AG09319 (cell line): ENCODE results near the gene SIK2.

Source experiments
- DNase-seq: peaks from one replicate; pipeline ENCODE4 v3.0.0-alpha.2; 2010; ENCODE audit warnings: low read depth; ENCODE audit errors: extremely low read depth
- TF ChIP-seq, protein P1 (sequence below): IDR thresholded peaks from 2 replicates; pipeline ENCODE4 v1.5.1; 2011; ENCODE audit warnings: low read depth, mild to moderate bottlenecking, inconsistent platforms, low read length, moderate library complexity

Gene SIK2

DNA sequence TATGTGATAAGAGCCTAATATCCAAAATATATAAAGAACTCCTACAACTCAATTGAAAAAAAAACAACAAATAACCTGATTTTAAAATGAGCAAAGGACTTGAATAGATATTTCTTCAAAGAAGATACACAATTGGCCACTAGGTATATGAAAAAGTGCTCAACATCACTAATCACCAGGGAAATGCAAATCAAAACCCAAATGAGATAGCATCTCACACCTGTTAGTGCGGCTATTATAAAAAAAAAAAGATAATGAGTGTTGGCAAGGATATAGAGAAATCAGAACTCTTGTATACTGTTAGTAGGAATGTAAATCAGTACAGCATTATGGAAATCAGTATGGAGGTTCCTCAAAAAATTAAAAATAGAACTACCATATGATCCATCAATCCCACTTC lies 5.9 kb upstream of the SIK2 start:
- no peak for DNase-seq
- TF ChIP-seq, protein P1, sequence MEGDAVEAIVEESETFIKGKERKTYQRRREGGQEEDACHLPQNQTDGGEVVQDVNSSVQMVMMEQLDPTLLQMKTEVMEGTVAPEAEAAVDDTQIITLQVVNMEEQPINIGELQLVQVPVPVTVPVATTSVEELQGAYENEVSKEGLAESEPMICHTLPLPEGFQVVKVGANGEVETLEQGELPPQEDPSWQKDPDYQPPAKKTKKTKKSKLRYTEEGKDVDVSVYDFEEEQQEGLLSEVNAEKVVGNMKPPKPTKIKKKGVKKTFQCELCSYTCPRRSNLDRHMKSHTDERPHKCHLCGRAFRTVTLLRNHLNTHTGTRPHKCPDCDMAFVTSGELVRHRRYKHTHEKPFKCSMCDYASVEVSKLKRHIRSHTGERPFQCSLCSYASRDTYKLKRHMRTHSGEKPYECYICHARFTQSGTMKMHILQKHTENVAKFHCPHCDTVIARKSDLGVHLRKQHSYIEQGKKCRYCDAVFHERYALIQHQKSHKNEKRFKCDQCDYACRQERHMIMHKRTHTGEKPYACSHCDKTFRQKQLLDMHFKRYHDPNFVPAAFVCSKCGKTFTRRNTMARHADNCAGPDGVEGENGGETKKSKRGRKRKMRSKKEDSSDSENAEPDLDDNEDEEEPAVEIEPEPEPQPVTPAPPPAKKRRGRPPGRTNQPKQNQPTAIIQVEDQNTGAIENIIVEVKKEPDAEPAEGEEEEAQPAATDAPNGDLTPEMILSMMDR = no peak

DNA sequence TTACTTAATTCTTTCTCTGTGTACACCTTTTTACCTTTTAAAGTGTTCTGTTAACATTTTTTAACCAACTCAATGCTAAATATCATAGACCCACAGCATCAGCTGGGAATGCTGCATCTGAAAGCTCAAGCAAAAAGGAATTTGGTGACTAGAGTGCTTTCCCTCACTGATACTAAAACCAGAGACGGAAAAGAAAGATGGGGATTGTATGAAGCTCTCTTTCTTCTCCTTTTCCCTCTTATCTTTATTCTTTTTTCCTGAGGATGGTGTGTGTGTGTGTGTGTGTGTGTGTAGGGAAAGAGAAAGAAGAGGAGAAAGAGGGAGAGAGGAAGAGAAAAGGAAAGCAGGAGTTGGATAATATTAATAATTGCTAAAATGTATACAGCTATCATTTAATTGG lies 4.1 kb upstream of the SIK2 start:
- TF ChIP-seq, protein P1 = no peak
- DNase-seq = no peak

DNA sequence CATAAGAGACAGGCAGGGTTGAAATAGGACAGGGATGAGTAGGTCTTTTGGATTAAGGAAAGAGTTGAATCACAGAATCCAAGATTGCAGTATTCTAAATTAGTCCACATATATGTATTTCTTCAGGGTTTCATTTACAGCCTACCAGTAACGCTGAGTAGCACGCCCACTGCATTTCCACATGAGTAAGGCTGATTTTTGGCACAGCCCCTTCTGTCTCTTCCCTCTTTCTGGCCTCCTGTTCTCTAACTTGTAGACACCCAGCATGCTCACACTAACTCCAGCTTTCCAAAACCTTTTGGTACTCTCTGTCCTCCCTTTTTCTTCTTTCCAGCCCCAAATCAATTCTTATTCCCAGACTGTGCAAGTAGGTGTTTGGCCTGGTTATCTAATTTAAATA lies 3.7 kb upstream of the SIK2 start:
- no peak for DNase-seq
- TF ChIP-seq, protein P1 = no peak

- TF ChIP-seq, protein P1 = no peak
- no peak for DNase-seq
These were observed 642 bp upstream of the SIK2 start for GRCh38 chr11:111601636-111601978.

- TF ChIP-seq, protein P1 = no peak
- DNase-seq = no peak
These were observed 789 bp downstream of the SIK2 start for GRCh38 chr11:111602865-111603610.

- DNase-seq = no peak
- TF ChIP-seq, protein P1 = no peak
These were observed 1.4 kb downstream of the SIK2 start for GRCh38 chr11:111603611-111604130.

- TF ChIP-seq, protein P1 = peak; percentile 49
- DNase-seq = no peak
These were observed 2.3 kb downstream of the SIK2 start for GRCh38 chr11:111604392-111605009.
